ENCODE measurements around the gene INPP4B.

Gene INPP4B

GRCh38 chr4:142579443-142579842 is 266.7 kb downstream of the INPP4B start:
- peaks cover 66% of the 10 kb centered on the region for H3K36me3 Mint-ChIP-seq (ENCODE audit: low read depth)
- H3K4me3 Mint-ChIP-seq = no peak overlapping the region
- H3K9me3 Mint-ChIP-seq = no peaks in the 10 kb centered on the region
- peaks cover 68% of the 10 kb centered on the region for H3K4me1 Mint-ChIP-seq (ENCODE audit: low read depth)
- no peaks in the 10 kb centered on the region for H3K27me3 Mint-ChIP-seq
- H3K27ac Mint-ChIP-seq = peak overlapping the region; percentile 36
- no peak for DNase-seq

GRCh38 chr4:142574306-142574705 is 271.8 kb downstream of the INPP4B start:
- Mint-ChIP-seq H3K9me3 (peaks cover 4% of the 10 kb centered on the region), H3K27me3 (no peaks in the 10 kb centered on the region), H3K4me3 (peak overlapping the region; percentile 44), H3K4me1 (ENCODE audit: low read depth) (peaks cover 62% of the 10 kb centered on the region), H3K27ac (peak overlapping the region; percentile 85), H3K36me3 (ENCODE audit: low read depth) (peaks cover 73% of the 10 kb centered on the region)
- no peak for DNase-seq

GRCh38 chr4:142572071-142572470 is 274.0 kb downstream of the INPP4B start:
- Mint-ChIP-seq H3K36me3 (ENCODE audit: low read depth) (peaks cover 72% of the 10 kb centered on the region), H3K9me3 (peaks cover 4% of the 10 kb centered on the region), H3K27me3 (no peaks in the 10 kb centered on the region), H3K4me1 (ENCODE audit: low read depth) (peaks cover 69% of the 10 kb centered on the region), H3K27ac (peak overlapping the region; percentile 88), H3K4me3 (peak overlapping the region; percentile 57)
- DNase-seq = no peak

- Mint-ChIP-seq H3K27me3 (no peaks in the 10 kb centered on the region), H3K4me3 (peak overlapping the region; percentile 82), H3K4me1 (ENCODE audit: low read depth) (peaks cover 74% of the 10 kb centered on the region), H3K9me3 (peaks cover under 1% of the 10 kb centered on the region), H3K27ac (peak overlapping the region; percentile 95), H3K36me3 (ENCODE audit: low read depth) (peaks cover 53% of the 10 kb centered on the region)
- DNase-seq = no peak
Observed at GRCh38 chr4:142567620-142568451, 278.3 kb downstream of the INPP4B start.

- Mint-ChIP-seq H3K27ac (peak overlapping the region; percentile 95), H3K27me3 (no peaks in the 10 kb centered on the region), H3K36me3 (ENCODE audit: low read depth) (peaks cover 50% of the 10 kb centered on the region), H3K4me1 (ENCODE audit: low read depth) (peaks cover 76% of the 10 kb centered on the region), H3K4me3 (peak overlapping the region; percentile 82), H3K9me3 (no peaks in the 10 kb centered on the region)
- DNase-seq = peak; percentile 66
Observed at GRCh38 chr4:142567199-142567598, 278.9 kb downstream of the INPP4B start.

GRCh38 chr4:142566777-142567176 is 279.3 kb downstream of the INPP4B start:
- peaks cover 76% of the 10 kb centered on the region for H3K4me1 Mint-ChIP-seq (ENCODE audit: low read depth)
- H3K36me3 Mint-ChIP-seq (ENCODE audit: low read depth) = peaks cover 46% of the 10 kb centered on the region
- H3K4me3 Mint-ChIP-seq = peak overlapping the region; percentile 82
- H3K9me3 Mint-ChIP-seq = no peaks in the 10 kb centered on the region
- H3K27me3 Mint-ChIP-seq = no peaks in the 10 kb centered on the region
- peak overlapping the region; percentile 95 for H3K27ac Mint-ChIP-seq
- DNase-seq = no peak

GRCh38 chr4:142566243-142566642 is 279.9 kb downstream of the INPP4B start:
- Mint-ChIP-seq H3K4me1 (ENCODE audit: low read depth) (peaks cover 76% of the 10 kb centered on the region), H3K27me3 (no peaks in the 10 kb centered on the region), H3K27ac (peak overlapping the region; percentile 95), H3K9me3 (no peaks in the 10 kb centered on the region), H3K4me3 (peak overlapping the region; percentile 82), H3K36me3 (ENCODE audit: low read depth) (peaks cover 46% of the 10 kb centered on the region)
- DNase-seq = no peak

GRCh38 chr4:142565771-142566170 is 280.3 kb downstream of the INPP4B start:
- no peaks in the 10 kb centered on the region for H3K9me3 Mint-ChIP-seq
- no peak for DNase-seq
- peaks cover 72% of the 10 kb centered on the region for H3K4me1 Mint-ChIP-seq (ENCODE audit: low read depth)
- peak overlapping the region; percentile 95 for H3K27ac Mint-ChIP-seq
- H3K36me3 Mint-ChIP-seq (ENCODE audit: low read depth) = peaks cover 41% of the 10 kb centered on the region
- H3K4me3 Mint-ChIP-seq = peak overlapping the region; percentile 82
- no peaks in the 10 kb centered on the region for H3K27me3 Mint-ChIP-seq

- Mint-ChIP-seq H3K4me1 (ENCODE audit: low read depth) (peaks cover 76% of the 10 kb centered on the region), H3K27me3 (no peaks in the 10 kb centered on the region), H3K9me3 (no peaks in the 10 kb centered on the region), H3K36me3 (ENCODE audit: low read depth) (peaks cover 30% of the 10 kb centered on the region), H3K27ac (peak overlapping the region; percentile 82), H3K4me3 (no peak overlapping the region)
- no peak for DNase-seq
Observed at GRCh38 chr4:142563682-142564291, 282.3 kb downstream of the INPP4B start.

GRCh38 chr4:142559986-142560385 is 286.1 kb downstream of the INPP4B start:
- no peak for DNase-seq
- no peaks in the 10 kb centered on the region for H3K27me3 Mint-ChIP-seq
- H3K27ac Mint-ChIP-seq = peak overlapping the region; percentile 27
- H3K4me1 Mint-ChIP-seq (ENCODE audit: low read depth) = peaks cover 76% of the 10 kb centered on the region
- H3K9me3 Mint-ChIP-seq = no peaks in the 10 kb centered on the region
- H3K36me3 Mint-ChIP-seq (ENCODE audit: low read depth) = peaks cover 6% of the 10 kb centered on the region
- peak overlapping the region; percentile 61 for H3K4me3 Mint-ChIP-seq

- DNase-seq = no peak
- H3K4me3 Mint-ChIP-seq = peak overlapping the region; percentile 54
- peak overlapping the region; percentile 72 for H3K27ac Mint-ChIP-seq
- H3K36me3 Mint-ChIP-seq (ENCODE audit: low read depth) = peaks cover 6% of the 10 kb centered on the region
- H3K4me1 Mint-ChIP-seq (ENCODE audit: low read depth) = peaks cover 75% of the 10 kb centered on the region
- no peaks in the 10 kb centered on the region for H3K9me3 Mint-ChIP-seq
- no peaks in the 10 kb centered on the region for H3K27me3 Mint-ChIP-seq
Observed at GRCh38 chr4:142558851-142559250, 287.2 kb downstream of the INPP4B start.

- peak overlapping the region; percentile 87 for H3K27ac Mint-ChIP-seq
- peaks cover 2% of the 10 kb centered on the region for H3K36me3 Mint-ChIP-seq (ENCODE audit: low read depth)
- no peaks in the 10 kb centered on the region for H3K9me3 Mint-ChIP-seq
- H3K27me3 Mint-ChIP-seq = no peaks in the 10 kb centered on the region
- H3K4me1 Mint-ChIP-seq (ENCODE audit: low read depth) = peaks cover 76% of the 10 kb centered on the region
- peak; percentile 46 for DNase-seq
- peak overlapping the region; percentile 63 for H3K4me3 Mint-ChIP-seq
Observed at GRCh38 chr4:142557239-142557801, 288.8 kb downstream of the INPP4B start.

- H3K4me1 Mint-ChIP-seq (ENCODE audit: low read depth) = peaks cover 76% of the 10 kb centered on the region
- peaks cover 2% of the 10 kb centered on the region for H3K36me3 Mint-ChIP-seq (ENCODE audit: low read depth)
- peak overlapping the region; percentile 87 for H3K27ac Mint-ChIP-seq
- no peaks in the 10 kb centered on the region for H3K9me3 Mint-ChIP-seq
- peak overlapping the region; percentile 63 for H3K4me3 Mint-ChIP-seq
- DNase-seq = peak; percentile 47
- H3K27me3 Mint-ChIP-seq = no peaks in the 10 kb centered on the region
Observed at GRCh38 chr4:142556570-142557238, 289.4 kb downstream of the INPP4B start.

GRCh38 chr4:142556048-142556447 is 290.1 kb downstream of the INPP4B start:
- H3K27ac Mint-ChIP-seq = peak overlapping the region; percentile 87
- no peaks in the 10 kb centered on the region for H3K27me3 Mint-ChIP-seq
- H3K36me3 Mint-ChIP-seq (ENCODE audit: low read depth) = peaks cover 2% of the 10 kb centered on the region
- H3K9me3 Mint-ChIP-seq = no peaks in the 10 kb centered on the region
- peak overlapping the region; percentile 63 for H3K4me3 Mint-ChIP-seq
- no peak for DNase-seq
- peaks cover 83% of the 10 kb centered on the region for H3K4me1 Mint-ChIP-seq (ENCODE audit: low read depth)

Measured in activated T-cell treated with anti-CD3 and anti-CD28 coated beads, Interleukin-2, amount 50 U/mL, for 24 hours (primary cell).